Activated CD8-positive, alpha-beta memory T cell treated with anti-CD3 and anti-CD28 coated beads, Interleukin-2, amount 50 U/mL, for 1 hour (primary cell): ENCODE data around the gene CACNA1G.

ENCODE experiments used
- DNase-seq: peaks from one replicate; pipeline ENCODE4 v3.0.0-alpha.2; 2020; ENCODE audit errors: extremely low read depth

Gene CACNA1G

GRCh38 chr17:50560185-50560824, at the start of gene CACNA1G:
TSS of gene CACNA1G (plus strand) at chr17:50560715. CDS start at chr17:50561460, 745 bp downstream.
- peak; percentile 49 for DNase-seq

- no peak for DNase-seq
Measured at GRCh38 chr17:50511058-50511457, 49.5 kb upstream of the CACNA1G start.

- DNase-seq, result no peak
Measured at GRCh38 chr17:50513495-50513894, 47.0 kb upstream of the CACNA1G start.

- DNase-seq, result no peak
Measured at GRCh38 chr17:50514388-50514787, 46.1 kb upstream of the CACNA1G start.

GRCh38 chr17:50514936-50515702, 45.4 kb upstream of the CACNA1G start:
- no peak for DNase-seq

GRCh38 chr17:50517011-50517410, 43.5 kb upstream of the CACNA1G start:
- no peak for DNase-seq

- no peak for DNase-seq
Measured at GRCh38 chr17:50517504-50518383, 42.8 kb upstream of the CACNA1G start.

GRCh38 chr17:50518384-50519023, 42.0 kb upstream of the CACNA1G start:
- DNase-seq, result no peak

GRCh38 chr17:50519141-50519834, 41.2 kb upstream of the CACNA1G start:
- DNase-seq, result no peak

- DNase-seq, result no peak
Measured at GRCh38 chr17:50520483-50520882, 40.0 kb upstream of the CACNA1G start.

- DNase-seq, result no peak
Measured at GRCh38 chr17:50521514-50521913, 39.0 kb upstream of the CACNA1G start.

- DNase-seq, result no peak
Measured at GRCh38 chr17:50522766-50523165, 37.7 kb upstream of the CACNA1G start.

- no peak for DNase-seq
Measured at GRCh38 chr17:50523208-50523607, 37.3 kb upstream of the CACNA1G start.

GRCh38 chr17:50524838-50525237, 35.7 kb upstream of the CACNA1G start:
- DNase-seq, result no peak

GRCh38 chr17:50527155-50527762, 33.3 kb upstream of the CACNA1G start:
- no peak for DNase-seq

GRCh38 chr17:50527949-50528474, 32.5 kb upstream of the CACNA1G start:
- no peak for DNase-seq

GRCh38 chr17:50529849-50530248, 30.7 kb upstream of the CACNA1G start:
- DNase-seq, result no peak

- no peak for DNase-seq
Measured at GRCh38 chr17:50531428-50532025, 29.0 kb upstream of the CACNA1G start.

- DNase-seq, result no peak
Measured at GRCh38 chr17:50532452-50533024, 28.0 kb upstream of the CACNA1G start, which contains the start of gene EPN3. TSS of gene EPN3 (plus strand) at chr17:50532735. CDS start at chr17:50536557, 3,822 bp downstream.

- DNase-seq, result no peak
Measured at GRCh38 chr17:50533185-50533584, 27.3 kb upstream of the CACNA1G start.
